Urinary bladder (tissue), 4 donors: Measurements from ENCODE around the gene RARA. TPM values are rescaled to one million over a fixed set of nuclear protein-coding genes. Genes with fewer than 3 reads are reported as not detected.

Experiments
- DNase-seq: peaks from one replicate; pipeline ENCODE4 v3.0.0-alpha.2; 2015; ENCODE audit errors: extremely low spot score
- H3K27ac ChIP-seq: one replicate; pipeline ENCODE4 v1.5.1; 2013; ENCODE audit warnings: low read depth, mild to moderate bottlenecking, moderate library complexity
- H3K36me3 ChIP-seq: one replicate; pipeline ENCODE4 v1.6.1; 2013; ENCODE audit warnings: mild to moderate bottlenecking, moderate library complexity; ENCODE audit not compliant: insufficient read depth
- H3K4me1 ChIP-seq: one replicate; pipeline ENCODE4 v1.6.1; 2013; ENCODE audit warnings: mild to moderate bottlenecking, moderate library complexity; ENCODE audit not compliant: insufficient read depth
- H3K4me3 ChIP-seq: one replicate; pipeline ENCODE4 v1.5.1; 2013; ENCODE audit warnings: low read depth, low read length
- WGBS: extraction: QIAGEN DNeasy Blood & Tissue Kit; methylation state at CpG from one replicate; pipeline ENCODE4 v1.1.7; 2013; 5-methylcytosine and 5-hydroxymethylcytosine counted together
- polyA plus RNA-seq: library from polyadenylated mRNA; stranded (reverse); fragments of 200-250 nt; gene quantifications from one replicate; pipeline ENCODE4 v1.2.3, GENCODE V29; 2013
- total RNA-seq: library from RNA; depleted of rRNA; stranded (reverse); fragments of >200 nt; gene quantifications from one replicate; pipeline ENCODE4 v1.2.3, GENCODE V29; 2014
- donor health status: healthy with polysubstance abuse.
- donor health status: healthy.

Gene RARA
- total and polyA plus RNA-seq, 2 donors, result 10.6 to 47.6 TPM

- WGBS, result 48% methylated on average over 9 of the region's 9 CpGs
- no peaks in the 10 kb centered on the region for H3K4me1 ChIP-seq
- H3K27ac ChIP-seq, result no peak overlapping the region
- no peak overlapping the region for H3K4me3 ChIP-seq
- no peak for DNase-seq
- H3K36me3 ChIP-seq, result no peaks in the 10 kb centered on the region
Measured at GRCh38 chr17:40315678-40316570, 6.9 kb downstream of the RARA start.

DNA sequence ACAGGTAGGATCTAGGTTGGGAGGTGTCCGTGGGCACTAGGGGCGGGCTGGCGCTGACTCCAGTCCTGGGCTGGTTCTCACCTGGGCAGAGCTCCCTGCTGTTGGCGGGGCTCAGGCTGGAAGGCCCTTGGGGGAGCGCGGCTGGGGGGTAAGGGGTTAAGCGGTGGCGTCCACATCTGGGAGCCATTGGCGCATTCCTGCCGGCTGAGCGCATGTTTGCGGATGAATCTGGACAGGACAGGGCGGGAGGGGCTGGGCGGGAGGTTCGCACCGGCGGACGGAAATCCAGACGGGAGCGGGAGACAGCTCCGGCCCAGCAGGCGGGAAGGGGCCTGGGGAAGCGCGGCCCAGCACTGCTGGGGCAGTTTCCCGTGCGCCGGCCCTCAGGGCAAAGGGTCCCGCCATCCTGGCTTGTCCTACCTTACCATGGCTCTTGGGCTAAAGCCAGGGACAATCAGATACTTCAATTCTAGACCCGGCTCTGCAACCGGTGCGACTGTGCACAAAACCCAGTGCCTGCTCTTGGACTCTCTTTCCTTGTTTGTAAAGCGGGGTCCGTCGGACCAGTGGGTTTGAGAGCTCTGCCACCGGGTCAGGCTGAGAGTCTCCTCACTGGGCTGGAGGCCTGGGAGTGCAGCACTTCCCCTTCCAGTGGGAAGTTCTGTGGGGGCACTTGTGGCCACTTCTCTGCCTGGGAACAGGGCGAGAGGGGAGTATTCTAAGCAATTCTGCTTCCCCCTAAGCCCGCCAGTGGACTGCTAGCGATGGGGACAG is 7.8 kb downstream of the RARA start:
- Histone ChIP-seq H3K36me3 (no peaks in the 10 kb centered on the region), H3K4me1 (no peaks in the 10 kb centered on the region), H3K27ac (no peak overlapping the region), H3K4me3 (no peak overlapping the region)
- WGBS, result 11% methylated on average over 38 of the region's 38 CpGs
- no peak for DNase-seq

GRCh38 chr17:40317345-40317873 is 8.4 kb downstream of the RARA start:
- no peak overlapping the region for H3K27ac ChIP-seq
- H3K36me3 ChIP-seq, result no peaks in the 10 kb centered on the region
- 9% methylated on average over 6 of the region's 6 CpGs for WGBS
- H3K4me3 ChIP-seq, result peak overlapping the region; percentile 91
- H3K4me1 ChIP-seq, result no peaks in the 10 kb centered on the region
- DNase-seq, result no peak

DNA sequence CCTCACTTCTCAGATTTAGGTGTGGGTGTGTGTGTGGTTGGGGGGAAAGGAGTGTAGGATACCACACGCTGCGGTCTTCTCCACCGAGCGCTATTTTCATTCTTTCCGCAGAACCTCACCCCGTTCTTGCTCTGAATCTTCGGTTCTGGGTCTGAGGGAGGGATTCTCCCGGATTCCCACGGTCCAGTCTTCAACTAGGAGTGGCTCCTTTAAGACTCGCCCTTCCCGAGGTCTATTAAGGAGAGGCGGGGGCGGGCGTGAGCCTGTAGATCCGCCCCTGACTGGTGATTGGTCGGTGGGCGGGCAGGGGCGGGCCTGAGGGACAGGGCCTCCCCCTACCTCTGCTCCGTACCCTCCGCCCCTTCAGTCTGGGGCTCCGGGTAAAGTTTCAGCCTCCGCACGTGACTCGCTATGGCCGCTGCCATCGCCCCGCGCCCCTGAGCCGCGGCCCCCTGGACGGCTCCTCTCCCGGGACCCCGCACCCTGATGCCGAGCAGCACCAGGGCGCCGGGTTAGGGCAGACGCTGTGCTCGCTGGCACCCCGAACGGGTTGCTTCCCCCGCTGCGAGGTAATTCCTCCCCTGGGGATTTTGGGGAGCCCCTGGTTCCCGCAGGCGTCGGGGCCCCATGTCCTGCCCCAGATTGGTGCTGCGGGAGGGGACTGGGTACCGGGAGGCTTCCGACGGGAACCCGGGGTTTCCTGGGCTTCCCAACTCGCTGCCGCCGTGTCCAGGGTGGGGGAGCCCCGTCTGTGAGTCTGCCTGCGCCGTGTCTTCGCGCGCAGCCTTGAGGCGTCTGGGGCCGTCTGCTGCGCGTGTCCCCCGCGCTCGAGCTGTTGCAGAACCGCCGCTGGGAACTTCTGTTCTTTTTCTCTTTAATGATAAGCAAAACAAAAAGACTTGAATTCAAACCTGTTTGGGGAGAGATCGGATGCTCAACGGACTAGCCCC is 9.2 kb downstream of the RARA start:
- Histone ChIP-seq H3K4me1 (no peaks in the 10 kb centered on the region), H3K36me3 (no peaks in the 10 kb centered on the region), H3K4me3 (peak overlapping the region; percentile 91), H3K27ac (peak overlapping the region; percentile 91)
- peak; percentile 90 for DNase-seq
- under 1% methylated on average over 70 of the region's 70 CpGs for WGBS

GRCh38 chr17:40318830-40319391 is 9.9 kb downstream of the RARA start:
- 3% methylated on average over 13 of the region's 13 CpGs for WGBS
- H3K36me3 ChIP-seq, result no peaks in the 10 kb centered on the region
- no peak for DNase-seq
- H3K4me3 ChIP-seq, result peak overlapping the region; percentile 91
- H3K4me1 ChIP-seq, result no peaks in the 10 kb centered on the region
- no peak overlapping the region for H3K27ac ChIP-seq

GRCh38 chr17:40319651-40320540 is 10.9 kb downstream of the RARA start:
- WGBS, result 48% methylated on average over 11 of the region's 11 CpGs
- DNase-seq, result no peak

GRCh38 chr17:40320756-40321523 is 12.0 kb downstream of the RARA start:
- WGBS, result 13% methylated on average over 19 of the region's 19 CpGs

More at GRCh38 chr17:40319651-40320540, 10.9 kb downstream of the RARA start:
- Histone ChIP-seq H3K27ac (no peak overlapping the region), H3K4me1 (no peaks in the 10 kb centered on the region), H3K4me3 (no peak overlapping the region), H3K36me3 (no peaks in the 10 kb centered on the region)

GRCh38 chr17:40321524-40321929 is 12.5 kb downstream of the RARA start:
- no peak for DNase-seq
- H3K4me3 ChIP-seq, result no peak overlapping the region
- no peaks in the 10 kb centered on the region for H3K4me1 ChIP-seq
- WGBS, result 22% methylated on average over 4 of the region's 4 CpGs
- no peaks in the 10 kb centered on the region for H3K36me3 ChIP-seq
- peak overlapping the region; percentile 80 for H3K27ac ChIP-seq

More at GRCh38 chr17:40320756-40321523, 12.0 kb downstream of the RARA start:
- Histone ChIP-seq H3K36me3 (no peaks in the 10 kb centered on the region), H3K4me3 (no peak overlapping the region), H3K27ac (peak overlapping the region; percentile 80), H3K4me1 (no peaks in the 10 kb centered on the region)
- no peak for DNase-seq

DNA sequence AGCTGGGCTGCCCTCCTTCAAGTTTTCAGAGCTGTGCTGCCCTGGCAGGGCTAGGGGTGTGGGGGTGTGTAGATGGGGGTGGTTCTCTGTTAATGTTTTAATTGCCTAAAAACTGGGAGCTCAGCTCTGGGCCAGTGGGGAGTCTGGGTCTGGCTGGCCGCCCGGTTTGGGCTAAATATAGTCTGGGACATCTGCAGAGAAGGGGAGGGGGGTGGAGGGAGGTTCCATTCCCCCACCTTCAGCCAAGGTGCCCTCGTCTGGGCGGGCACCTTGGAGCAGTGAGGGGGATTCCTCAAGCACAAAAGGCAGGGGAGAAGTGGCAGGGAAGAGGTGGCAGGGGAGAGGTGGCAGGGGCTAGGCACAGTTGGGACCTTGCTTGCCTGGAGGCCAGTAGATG is 13.0 kb downstream of the RARA start:
- Histone ChIP-seq H3K4me3 (peak overlapping the region; percentile 23), H3K4me1 (no peaks in the 10 kb centered on the region), H3K27ac (peak overlapping the region; percentile 80), H3K36me3 (no peaks in the 10 kb centered on the region)
- no peak for DNase-seq
- 7% methylated on average over 4 of the region's 4 CpGs for WGBS

DNA sequence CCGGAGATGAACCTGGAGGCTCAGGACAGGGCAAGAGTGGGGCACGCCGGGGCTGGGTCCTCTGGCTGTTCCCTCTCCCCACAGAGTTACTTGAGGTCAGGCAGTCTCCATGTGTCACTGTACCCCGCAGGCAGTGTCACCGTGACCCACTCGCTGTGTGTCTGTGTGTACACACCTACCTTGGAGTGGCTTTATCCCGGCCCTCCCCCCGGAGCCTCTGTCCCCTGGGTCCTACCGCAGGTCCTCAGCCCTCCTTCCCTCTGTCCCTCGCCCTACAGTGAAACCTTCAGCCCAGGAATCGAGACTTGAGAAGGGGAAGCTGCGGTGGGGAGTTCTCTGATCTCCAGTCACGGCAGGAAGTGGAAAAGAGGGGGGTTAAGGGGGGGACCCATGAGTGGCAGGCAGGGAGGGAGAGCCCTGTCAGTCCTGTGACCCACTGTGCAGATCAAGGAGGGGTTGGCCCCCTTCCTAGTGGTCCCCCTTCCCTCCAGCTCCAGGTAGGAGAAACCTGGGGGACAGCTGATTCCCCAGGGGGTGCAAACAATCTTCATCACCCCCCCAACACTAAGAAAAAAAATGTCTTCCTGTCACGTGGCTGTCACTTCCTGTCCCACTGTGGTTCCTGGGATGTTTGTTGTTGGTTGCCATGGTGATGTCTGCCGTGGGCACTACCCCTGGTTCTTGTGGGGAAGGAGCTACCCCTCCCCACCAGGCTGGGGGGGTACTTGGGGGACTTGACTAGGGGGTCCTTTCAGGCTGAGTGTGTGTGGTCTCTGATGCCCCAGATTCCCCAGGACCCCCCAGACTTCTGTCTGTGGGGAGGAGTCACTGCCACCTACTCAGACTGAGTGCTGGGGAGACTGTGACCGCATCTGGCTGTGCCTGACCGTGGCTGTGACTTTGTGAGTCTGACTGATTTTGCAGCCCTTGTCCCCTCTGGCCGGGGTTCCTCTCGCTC is 13.7 kb downstream of the RARA start:
- peak overlapping the region; percentile 23 for H3K4me3 ChIP-seq
- H3K4me1 ChIP-seq, result no peaks in the 10 kb centered on the region
- no peak for DNase-seq
- no peaks in the 10 kb centered on the region for H3K36me3 ChIP-seq
- 10% methylated on average over 19 of the region's 19 CpGs for WGBS
- peak overlapping the region; percentile 81 for H3K27ac ChIP-seq
